GM15510 (cell line): ENCODE results near the gene PPP6R1.

Source experiments
- POLR2A ChIP-seq: IDR thresholded peaks from 3 replicates; pipeline ENCODE4 v1.6.1; 2011; ENCODE audit warnings: borderline replicate concordance; ENCODE audit not compliant: insufficient read length; ENCODE audit errors: extremely low read depth

Gene PPP6R1

DNA sequence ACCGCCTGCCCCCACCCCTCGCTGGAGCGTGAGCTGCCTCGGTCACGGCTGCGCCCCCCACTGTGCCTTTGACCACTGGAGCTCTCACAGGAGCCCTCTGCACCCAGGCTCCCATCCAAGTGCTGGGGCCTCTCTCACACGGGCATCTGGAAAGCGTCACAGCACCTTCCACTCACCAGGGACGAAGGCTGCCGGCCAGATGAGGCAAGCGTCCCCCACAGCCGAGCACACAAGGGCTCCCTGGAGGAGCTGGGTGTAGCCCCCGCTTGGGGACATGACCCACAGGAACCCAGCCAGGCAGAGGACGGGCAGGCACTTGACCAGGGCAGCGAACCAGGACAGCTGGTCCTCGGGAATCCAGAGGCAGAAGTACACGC, 30.8 kb downstream of the PPP6R1 start:
- no peak for TF ChIP-seq POLR2A

- TF ChIP-seq POLR2A = peak; percentile 6
Measured at GRCh38 chr19:55227241-55228014, 31.4 kb downstream of the PPP6R1 start.

- TF ChIP-seq POLR2A = no peak
Measured at GRCh38 chr19:55226788-55227187, 32.0 kb downstream of the PPP6R1 start.

DNA sequence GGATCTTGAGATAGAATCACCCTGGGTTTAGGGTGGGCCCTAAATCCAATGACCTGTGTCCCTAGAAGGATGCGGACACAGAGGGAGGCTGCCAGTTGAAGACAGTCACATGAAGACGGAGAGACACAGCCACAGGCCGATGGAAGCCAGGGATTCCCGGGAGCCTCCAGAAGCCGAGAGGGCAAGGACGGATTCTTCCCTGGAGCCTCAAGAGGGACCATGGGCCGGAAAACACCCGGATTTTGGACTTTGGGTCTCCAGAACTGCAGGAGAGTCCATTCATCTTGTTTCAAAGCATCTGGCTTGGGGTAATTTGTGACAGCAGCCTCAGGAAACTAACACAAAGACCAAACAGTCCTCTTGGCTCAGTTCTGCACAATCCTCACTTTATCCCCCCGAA, 32.5 kb downstream of the PPP6R1 start:
- TF ChIP-seq POLR2A = no peak

GRCh38 chr19:55225415-55225958, 33.3 kb downstream of the PPP6R1 start:
- TF ChIP-seq POLR2A = no peak

DNA sequence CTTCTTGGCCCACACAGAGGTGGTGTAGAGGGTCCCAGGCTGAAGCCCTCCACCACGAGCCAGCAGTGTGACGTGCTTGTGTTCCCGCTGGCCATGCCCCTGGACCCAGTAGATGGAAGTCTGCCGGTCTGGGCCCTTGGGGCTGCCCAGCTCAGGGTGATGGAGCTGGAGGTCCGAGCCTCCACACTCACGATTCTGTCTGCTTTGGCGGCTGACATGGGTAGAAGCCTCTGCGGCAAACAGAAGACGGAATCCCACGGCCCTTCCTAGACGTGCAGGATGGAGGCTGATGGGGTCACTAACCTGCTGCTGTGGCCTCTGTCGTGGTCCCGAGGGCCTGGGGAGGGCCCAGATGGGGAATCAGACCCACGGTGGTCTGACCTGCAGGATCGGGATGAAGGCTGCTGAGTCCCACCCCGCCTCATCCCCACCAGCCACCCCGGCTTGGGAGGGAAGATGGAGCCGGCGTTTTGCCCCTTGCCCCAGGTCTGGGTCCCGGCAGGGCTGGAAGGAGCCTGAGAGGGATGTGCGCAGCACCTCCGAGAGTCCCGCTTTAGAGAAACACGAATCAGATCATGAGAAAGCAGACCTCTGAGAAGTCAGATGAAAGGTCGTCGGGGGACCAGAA, 34.7 kb downstream of the PPP6R1 start:
- no peak for TF ChIP-seq POLR2A

DNA sequence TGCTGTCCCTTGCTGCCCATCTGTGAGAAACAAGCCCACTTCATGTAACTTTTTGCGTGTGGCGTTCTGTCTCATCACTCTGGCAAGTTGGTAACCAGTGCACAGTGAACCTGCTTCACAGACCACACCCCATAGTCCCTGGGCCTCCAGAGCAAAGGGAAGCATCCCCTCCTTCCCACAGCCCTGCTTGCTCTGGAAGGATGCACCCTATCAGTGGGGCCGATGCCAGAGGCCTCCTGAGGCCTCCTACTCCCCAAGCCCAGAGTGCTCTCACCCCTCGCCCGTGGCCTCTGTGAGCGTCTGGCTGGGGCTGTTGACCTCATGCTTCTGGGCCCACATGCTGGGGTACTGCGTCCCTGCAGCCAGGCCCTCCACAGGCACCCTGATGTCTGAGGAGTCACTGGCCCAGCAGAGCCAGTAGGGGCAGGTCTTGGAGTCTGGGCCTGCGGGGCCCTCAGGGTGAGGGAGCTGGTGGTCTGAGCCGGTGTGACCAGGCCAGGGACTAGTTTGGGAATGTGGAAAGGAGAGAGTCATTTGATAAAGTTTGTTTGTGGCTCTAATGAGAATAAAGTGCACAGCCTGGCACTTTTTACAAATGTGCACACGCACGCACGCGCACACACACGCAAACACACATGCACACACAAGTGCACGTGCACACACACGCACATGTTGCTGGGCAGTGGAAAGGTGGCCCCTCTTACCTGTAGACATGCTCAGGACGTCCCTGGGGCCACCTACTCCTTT, 35.4 kb downstream of the PPP6R1 start:
- no peak for TF ChIP-seq POLR2A

- TF ChIP-seq POLR2A = no peak
Measured at GRCh38 chr19:55220525-55220924, 38.3 kb downstream of the PPP6R1 start.

DNA sequence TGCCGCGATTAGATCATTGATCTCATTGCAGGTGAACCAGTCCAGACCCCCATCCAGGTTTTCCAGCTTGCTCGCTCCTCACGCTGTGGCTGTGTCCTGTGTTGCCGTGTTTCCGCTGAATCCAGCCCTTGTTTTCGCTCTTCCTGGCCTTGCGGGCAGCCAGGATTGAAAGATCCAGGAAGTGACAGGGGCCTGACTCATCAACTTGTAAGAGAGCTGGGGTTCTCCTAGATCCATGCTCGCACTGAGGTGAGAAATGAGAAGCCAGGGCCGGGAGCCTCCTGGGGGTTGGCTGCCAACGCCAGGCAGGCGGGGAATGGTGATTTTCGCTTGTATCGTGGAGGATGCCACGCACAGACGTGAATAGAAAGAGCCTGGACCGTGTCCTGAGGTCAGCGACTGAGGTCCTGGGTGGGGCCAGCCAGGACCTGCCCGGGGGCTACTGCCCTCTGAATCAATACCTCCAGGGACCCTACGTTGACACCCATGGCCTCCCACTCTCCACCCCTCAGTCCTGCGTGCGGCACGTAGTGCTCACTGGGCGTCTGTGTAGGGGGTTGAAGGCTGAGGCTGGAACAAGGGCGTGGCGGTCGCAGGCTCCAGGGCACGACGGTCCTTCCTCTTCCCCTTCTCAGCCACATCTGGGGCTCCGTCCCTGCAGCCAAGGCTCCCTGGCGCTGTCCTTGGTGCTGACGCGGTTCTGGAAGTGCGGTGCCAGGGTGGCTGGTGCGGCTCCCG, 42.2 kb downstream of the PPP6R1 start:
- TF ChIP-seq POLR2A = no peak

DNA sequence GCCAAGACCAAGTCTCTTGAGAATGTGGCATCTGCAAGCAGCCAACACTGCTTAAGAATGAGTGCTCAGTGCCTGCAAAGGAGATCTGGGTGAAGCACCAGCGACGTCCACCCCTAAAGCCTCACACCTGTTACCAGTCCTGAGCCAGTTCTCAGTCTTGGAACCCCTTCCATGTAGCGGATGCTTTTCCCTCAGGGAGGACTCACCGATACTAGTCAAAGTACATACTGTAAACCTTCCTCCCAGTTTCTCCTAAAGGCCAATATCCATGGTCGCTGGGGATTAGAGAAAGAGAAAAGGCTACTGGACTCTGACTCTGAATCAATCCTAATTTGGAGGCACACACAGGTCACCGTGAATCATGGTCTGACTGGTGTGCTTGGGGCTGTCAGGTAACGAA, 45.3 kb downstream of the PPP6R1 start:
- TF ChIP-seq POLR2A = no peak

DNA sequence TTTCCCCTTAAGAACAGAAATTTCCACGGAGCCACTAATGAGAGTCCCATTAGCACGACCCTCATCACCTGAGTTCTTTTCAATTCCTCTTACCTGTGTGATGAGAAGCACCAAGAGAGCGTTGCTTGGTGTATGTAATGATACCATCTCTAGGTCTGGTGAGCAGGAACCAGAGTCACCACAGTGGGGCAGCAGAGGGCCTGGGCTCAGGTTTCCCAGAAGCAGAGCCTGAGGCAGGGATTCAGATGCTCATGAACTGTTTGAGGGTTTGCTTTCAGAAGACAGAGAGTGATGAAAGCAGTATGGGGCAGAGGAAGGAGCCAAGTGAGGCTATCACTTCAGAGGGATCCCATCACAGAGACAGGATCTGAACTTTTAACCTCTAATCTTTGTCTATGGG, 46.4 kb downstream of the PPP6R1 start:
- no peak for TF ChIP-seq POLR2A

GRCh38 chr19:55209693-55210472, 48.9 kb downstream of the PPP6R1 start:
- no peak for TF ChIP-seq POLR2A

DNA sequence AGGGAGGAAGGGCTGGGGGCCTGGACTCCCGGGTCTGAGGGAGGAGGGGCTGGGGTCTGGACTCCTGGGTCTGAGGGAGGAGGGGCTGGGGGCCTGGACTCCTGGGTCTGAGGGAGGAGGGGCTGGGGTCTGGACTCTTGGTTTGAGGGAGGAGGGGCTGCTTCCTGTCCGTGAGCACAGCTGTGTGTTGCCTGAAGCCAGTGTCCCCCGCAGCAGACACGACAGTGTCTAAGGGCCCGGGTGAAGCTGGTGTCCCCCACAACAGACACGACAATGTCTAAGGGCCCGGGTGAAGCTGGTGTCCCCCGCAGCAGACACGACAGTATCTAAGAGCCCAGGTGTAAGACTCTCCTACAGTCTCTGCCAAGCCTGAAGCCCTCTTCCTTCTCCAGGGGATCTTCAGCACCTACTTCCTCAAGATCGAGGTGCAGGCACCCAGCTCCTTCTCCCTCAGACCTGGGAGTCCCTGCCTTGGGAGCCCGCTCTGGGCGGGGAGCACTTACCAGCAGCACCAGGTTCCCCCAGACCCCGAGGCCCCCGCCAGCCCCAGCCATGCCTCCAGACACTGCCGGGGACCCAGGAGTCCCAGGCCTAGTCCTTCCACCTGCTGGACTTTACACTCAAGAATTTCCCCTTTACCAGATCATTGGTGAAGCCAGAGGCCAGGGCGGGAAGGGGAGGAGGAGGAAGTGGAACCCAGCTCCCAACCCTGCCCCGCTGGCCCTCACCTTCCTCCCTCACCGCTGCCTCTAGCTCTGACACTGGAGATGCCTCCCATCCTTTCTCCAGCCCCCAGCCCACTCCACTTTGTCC, 49.7 kb downstream of the PPP6R1 start, which contains the start of gene PTPRH:
Gene PTPRH (minus strand): TSS at position 622 of the 813 bp plus-strand sequence. CDS start 68 bp downstream, at position 554.
- no peak for TF ChIP-seq POLR2A
